Parathyroid adenoma (tissue), 2 donors: Measurements from ENCODE around the gene FAP.

Experiments
- H2AFZ ChIP-seq: fragments of 300-600 bp; sonication (generic); one replicate; pipeline ENCODE4 v1.7.0; 2017; ENCODE audit warnings: antibody characterized with exemption, mild to moderate bottlenecking
- H3K27ac ChIP-seq: fragments of 300-600 bp; sonication (generic); one replicate; pipeline ENCODE4 v1.7.0; 2017
- H3K27me3 ChIP-seq: fragments of 300-600 bp; sonication (generic); one replicate; pipeline ENCODE4 v1.7.0; 2017; ENCODE audit warnings: low read length; ENCODE audit not compliant: control insufficient read depth, insufficient read depth
- H3K36me3 ChIP-seq: fragments of 300-600 bp; sonication (generic); one replicate; pipeline ENCODE4 v1.7.0; 2017; ENCODE audit warnings: low read length; ENCODE audit not compliant: control insufficient read depth, insufficient read depth
- H3K4me1 ChIP-seq: fragments of 300-600 bp; sonication (generic); one replicate; pipeline ENCODE4 v1.7.0; 2017; ENCODE audit warnings: control low read depth
- H3K4me2 ChIP-seq: fragments of 300-600 bp; sonication (generic); one replicate; pipeline ENCODE4 v1.7.0; 2017; ENCODE audit warnings: low read length
- H3K4me3 ChIP-seq: fragments of 300-600 bp; sonication (generic); one replicate; pipeline ENCODE4 v1.7.0; 2017; ENCODE audit warnings: low read depth, low read length
- H3K79me2 ChIP-seq: fragments of 300-600 bp; sonication (generic); one replicate; pipeline ENCODE4 v1.7.0; 2017; ENCODE audit warnings: control low read depth
- H3K9ac ChIP-seq: fragments of 300-600 bp; sonication (generic); one replicate; pipeline ENCODE4 v1.7.0; 2017; ENCODE audit warnings: mild to moderate bottlenecking
- H3K9me3 ChIP-seq: fragments of 300-600 bp; sonication (generic); one replicate; pipeline ENCODE4 v1.7.0; 2017; ENCODE audit warnings: low read length; ENCODE audit not compliant: control insufficient read depth
- TF ChIP-seq, protein P1 (sequence below): fragments of 300-600 bp; sonication (generic); IDR thresholded peaks from one replicate; pipeline ENCODE4 v1.7.0; 2017; ENCODE audit warnings: antibody characterized with exemption, mild to moderate bottlenecking
- donor health status: primary hyperparathyroidism.

Gene FAP

DNA sequence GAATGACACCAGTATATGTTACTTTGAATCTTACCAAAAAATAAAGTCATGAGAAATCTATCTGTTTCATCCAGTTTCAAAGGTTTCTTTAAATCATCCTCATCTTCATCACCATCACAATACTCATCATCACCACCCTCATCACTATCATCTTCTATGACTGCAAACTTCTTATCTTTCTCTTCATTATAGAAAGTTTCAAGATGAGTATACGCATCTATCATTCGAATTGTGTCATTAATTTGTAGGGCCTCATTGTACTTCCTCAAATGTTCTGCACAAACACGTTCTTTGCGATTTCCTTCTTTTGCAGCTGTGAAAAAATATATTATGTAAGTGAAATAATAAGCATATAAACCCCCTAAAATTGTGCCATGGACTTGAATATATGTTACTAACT, 34.1 kb upstream of the FAP start:
- H3K4me3 ChIP-seq = no peak overlapping the region
- H3K36me3 ChIP-seq = no peaks in the 10 kb centered on the region
- no peaks in the 10 kb centered on the region for H3K4me1 ChIP-seq
- H2AFZ ChIP-seq = no peak overlapping the region
- no peak overlapping the region for H3K27ac ChIP-seq
- no peaks in the 10 kb centered on the region for H3K27me3 ChIP-seq
- no peaks in the 10 kb centered on the region for H3K79me2 ChIP-seq
- TF ChIP-seq, protein P1, sequence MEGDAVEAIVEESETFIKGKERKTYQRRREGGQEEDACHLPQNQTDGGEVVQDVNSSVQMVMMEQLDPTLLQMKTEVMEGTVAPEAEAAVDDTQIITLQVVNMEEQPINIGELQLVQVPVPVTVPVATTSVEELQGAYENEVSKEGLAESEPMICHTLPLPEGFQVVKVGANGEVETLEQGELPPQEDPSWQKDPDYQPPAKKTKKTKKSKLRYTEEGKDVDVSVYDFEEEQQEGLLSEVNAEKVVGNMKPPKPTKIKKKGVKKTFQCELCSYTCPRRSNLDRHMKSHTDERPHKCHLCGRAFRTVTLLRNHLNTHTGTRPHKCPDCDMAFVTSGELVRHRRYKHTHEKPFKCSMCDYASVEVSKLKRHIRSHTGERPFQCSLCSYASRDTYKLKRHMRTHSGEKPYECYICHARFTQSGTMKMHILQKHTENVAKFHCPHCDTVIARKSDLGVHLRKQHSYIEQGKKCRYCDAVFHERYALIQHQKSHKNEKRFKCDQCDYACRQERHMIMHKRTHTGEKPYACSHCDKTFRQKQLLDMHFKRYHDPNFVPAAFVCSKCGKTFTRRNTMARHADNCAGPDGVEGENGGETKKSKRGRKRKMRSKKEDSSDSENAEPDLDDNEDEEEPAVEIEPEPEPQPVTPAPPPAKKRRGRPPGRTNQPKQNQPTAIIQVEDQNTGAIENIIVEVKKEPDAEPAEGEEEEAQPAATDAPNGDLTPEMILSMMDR = no peak
- H3K9ac ChIP-seq = no peak overlapping the region
- no peak overlapping the region for H3K4me2 ChIP-seq
- H3K9me3 ChIP-seq = no peaks in the 10 kb centered on the region

DNA sequence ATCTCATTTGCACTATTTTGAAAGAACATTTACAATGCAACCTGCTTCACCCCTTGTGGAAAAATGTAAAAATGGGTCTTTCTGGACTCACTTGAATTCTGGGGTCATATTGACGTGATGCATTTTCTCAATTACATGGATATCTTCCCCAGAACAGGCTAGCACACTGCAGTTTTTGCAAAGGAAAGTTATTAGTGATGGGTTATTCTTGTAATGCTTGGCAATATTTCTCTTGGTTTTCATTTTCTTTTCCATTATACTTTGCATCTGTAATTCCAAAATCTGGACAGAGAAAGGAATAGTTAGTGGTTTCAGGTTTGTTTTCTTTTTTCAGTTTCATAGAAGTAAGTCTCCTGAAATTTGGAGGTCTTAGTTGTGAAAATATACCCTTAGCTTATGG, 24.8 kb upstream of the FAP start:
- no peaks in the 10 kb centered on the region for H3K9me3 ChIP-seq
- H3K36me3 ChIP-seq = no peaks in the 10 kb centered on the region

DNA sequence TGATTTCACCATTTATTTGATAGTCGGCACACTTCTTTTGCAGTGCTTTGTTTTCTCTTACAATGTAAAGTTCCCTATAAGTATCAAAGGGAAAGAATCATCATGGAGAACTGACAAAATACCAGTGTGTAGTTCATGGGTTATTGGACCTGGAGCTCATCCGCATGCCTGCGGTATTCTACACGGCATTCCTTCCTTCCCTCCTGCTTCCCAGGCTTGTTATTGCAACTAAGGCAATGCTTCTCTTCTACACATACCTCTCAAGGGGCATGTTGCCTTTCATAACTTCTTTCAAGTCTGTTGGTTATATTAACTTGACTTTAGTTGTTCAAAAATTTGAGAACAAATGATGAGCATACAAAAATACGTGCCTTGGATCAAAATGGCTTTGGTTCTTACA, 24.3 kb upstream of the FAP start:
- H3K4me2 ChIP-seq = no peak overlapping the region
- TF ChIP-seq, protein P1 = no peak
- no peak overlapping the region for H3K9ac ChIP-seq
- no peaks in the 10 kb centered on the region for H3K4me1 ChIP-seq
- no peaks in the 10 kb centered on the region for H3K9me3 ChIP-seq
- no peaks in the 10 kb centered on the region for H3K79me2 ChIP-seq
- no peaks in the 10 kb centered on the region for H3K36me3 ChIP-seq
- no peak overlapping the region for H3K4me3 ChIP-seq
- no peak overlapping the region for H2AFZ ChIP-seq
- H3K27me3 ChIP-seq = no peaks in the 10 kb centered on the region
- H3K27ac ChIP-seq = no peak overlapping the region

More for the DNA sequence above, 24.8 kb upstream of the FAP start:
- H3K79me2 ChIP-seq = no peaks in the 10 kb centered on the region
- no peak overlapping the region for H3K27ac ChIP-seq
- H3K9ac ChIP-seq = no peak overlapping the region
- H3K4me3 ChIP-seq = no peak overlapping the region
- no peak overlapping the region for H2AFZ ChIP-seq
- H3K27me3 ChIP-seq = no peaks in the 10 kb centered on the region
- TF ChIP-seq, protein P1 = no peak
- no peak overlapping the region for H3K4me2 ChIP-seq
- H3K4me1 ChIP-seq = no peaks in the 10 kb centered on the region

DNA sequence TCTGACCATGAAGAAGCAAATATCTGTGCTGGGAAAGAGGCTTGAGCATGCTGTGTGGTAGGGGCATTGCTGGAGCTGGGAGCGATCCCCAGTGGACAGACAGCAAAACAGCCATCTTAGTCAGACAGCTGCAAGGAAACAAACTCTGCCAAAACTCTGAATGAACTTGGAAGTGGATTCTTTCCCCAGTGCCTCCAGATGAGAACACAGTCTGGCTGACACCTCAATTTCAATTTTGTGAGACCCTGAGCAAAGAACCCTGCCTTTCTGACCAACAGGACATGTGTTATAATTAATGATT, 23.2 kb upstream of the FAP start:
- H3K36me3 ChIP-seq = no peaks in the 10 kb centered on the region

More for the DNA sequence above, 23.2 kb upstream of the FAP start:
- TF ChIP-seq, protein P1 = no peak
- Histone ChIP-seq H3K4me2 (no peak overlapping the region), H3K4me3 (no peak overlapping the region), H3K9me3 (no peaks in the 10 kb centered on the region), H2AFZ (no peak overlapping the region), H3K9ac (no peak overlapping the region), H3K27me3 (no peaks in the 10 kb centered on the region), H3K4me1 (no peaks in the 10 kb centered on the region), H3K27ac (no peak overlapping the region), H3K79me2 (no peaks in the 10 kb centered on the region)
